ENCODE results near the gene AP1G2. TPM values are rescaled to one million over a fixed set of nuclear protein-coding genes. Genes with fewer than 3 reads are reported as not detected.
"Not testable (repeated sequence)": the region's sequence is repeated elsewhere in the genome, so short reads cannot be mapped to it uniquely, and the experiment has no call there.

The AP1G2 gene
- total and polyA plus RNA-seq, 4 donors = 12.4 to 26.6 (median 17.3) TPM

- TF ChIP-seq REST (IDR thresholded peaks at IDR 0.05) = no peak
- TF ChIP-seq JUND (IDR thresholded peaks at IDR 0.05) = no peak
- TF ChIP-seq FOXA1 (IDR thresholded peaks at IDR 0.05) = no peak
Observed at GRCh38 chr14:23537351-23538049, 30.1 kb downstream of the AP1G2 start (continued).

DNA sequence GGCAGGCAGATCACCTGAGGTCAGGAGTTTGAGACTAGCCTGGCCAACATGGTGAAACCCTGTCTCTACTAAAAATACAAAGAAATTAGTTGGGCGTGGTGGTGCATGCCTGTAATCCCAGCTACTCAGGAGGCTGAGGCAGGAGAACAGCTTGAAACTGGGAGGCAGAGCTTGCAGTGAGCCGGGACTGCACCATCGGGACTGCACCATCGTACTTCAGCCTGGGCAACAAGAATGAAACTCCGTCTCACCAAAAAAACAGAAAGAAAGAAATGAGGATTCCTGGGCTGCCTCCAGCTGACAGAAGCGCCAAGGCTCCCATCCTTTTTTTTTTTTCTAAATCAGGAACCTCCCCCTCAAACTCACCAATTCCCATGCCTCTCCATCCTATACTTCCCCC is 30.7 kb downstream of the AP1G2 start:
- WGBS = 91% methylated on average over 6 of the region's 6 CpGs

DNA sequence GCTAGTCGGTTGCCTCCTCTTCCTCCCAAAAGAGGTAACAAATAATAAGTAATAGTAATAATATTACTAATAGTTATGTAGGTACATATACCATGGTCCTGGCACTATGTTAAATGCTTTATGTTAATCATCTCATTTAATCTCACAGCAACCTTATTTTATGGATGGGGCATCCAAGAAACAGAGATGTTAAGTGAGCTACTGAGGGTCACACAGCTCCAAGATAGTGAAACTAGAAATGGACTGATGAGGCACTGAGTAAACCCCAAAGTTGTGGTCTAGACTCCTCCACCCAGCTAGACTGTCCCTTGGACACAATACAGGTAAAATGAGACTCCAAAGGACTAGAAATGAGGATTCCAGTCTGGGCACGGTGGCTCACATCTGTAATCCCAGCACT is 31.1 kb downstream of the AP1G2 start:
- no peak for DNase-seq (ENCODE audit: low spot score)
- Histone ChIP-seq H3K4me3 (ENCODE audit: low read depth in 1 of 3, low read length in 3 of 3) (no peak overlapping the region), H3K4me1 (ENCODE audit: control insufficient read depth in 4 of 4, insufficient read depth in 4 of 4, low read length in 3 of 4) (no peaks in the 10 kb centered on the region), H3K27me3 (ENCODE audit: control insufficient read depth in 4 of 4, insufficient read depth in 4 of 4, low read length in 3 of 4) (no peaks in the 10 kb centered on the region), H3K9ac (ENCODE audit: low read depth in 1 of 2, low read length in 2 of 2) (no peak overlapping the region), H3K9me3 (ENCODE audit: control insufficient read depth in 4 of 4, low read length in 3 of 4) (no peaks in the 10 kb centered on the region), H3K27ac (ENCODE audit: low read depth in 1 of 2, low read length in 2 of 2) (no peak overlapping the region), H3K36me3 (ENCODE audit: control insufficient read depth in 4 of 4, insufficient read depth in 3 of 4, low read depth in 1 of 4, low read length in 3 of 4) (no peaks in the 10 kb centered on the region)
- TF ChIP-seq ZBTB33 (IDR thresholded peaks at IDR 0.05) = no peak
- TF ChIP-seq MAX (IDR thresholded peaks at IDR 0.05) = no peak
- no peak for TF ChIP-seq RXRA (IDR thresholded peaks at IDR 0.05)
- TF ChIP-seq GABPA (IDR thresholded peaks at IDR 0.05 in 1 of 2, conservative IDR thresholded peaks at IDR 0.05 in 1 of 2) = no peak
- no peak for TF ChIP-seq SP1 (IDR thresholded peaks at IDR 0.05)
- TF ChIP-seq FOXA1 (IDR thresholded peaks at IDR 0.05) = no peak
- TF ChIP-seq HNF4A (conservative IDR thresholded peaks at IDR 0.05) = no peak
- no peak for TF ChIP-seq HNF4G (IDR thresholded peaks at IDR 0.05)
- 92% methylated on average over 2 of the region's 2 CpGs for WGBS

More for the DNA sequence above, 30.7 kb downstream of the AP1G2 start:
- H3K27me3 ChIP-seq (ENCODE audit: control insufficient read depth in 4 of 4, insufficient read depth in 4 of 4, low read length in 3 of 4); H3K36me3 ChIP-seq (ENCODE audit: control insufficient read depth in 4 of 4, insufficient read depth in 3 of 4, low read depth in 1 of 4, low read length in 3 of 4); H3K9me3 ChIP-seq (ENCODE audit: control insufficient read depth in 4 of 4, low read length in 3 of 4); H3K4me1 ChIP-seq (ENCODE audit: control insufficient read depth in 4 of 4, insufficient read depth in 4 of 4, low read length in 3 of 4); H3K9ac ChIP-seq (ENCODE audit: low read depth in 1 of 2, low read length in 2 of 2); DNase-seq (ENCODE audit: low spot score); H3K4me3 ChIP-seq (ENCODE audit: low read depth in 1 of 3, low read length in 3 of 3); H3K27ac ChIP-seq (ENCODE audit: low read depth in 1 of 2, low read length in 2 of 2): not testable (repeated sequence)
